ENCODE measurements around the gene RAB40B.
A peak's percentile ranks its signal among the peaks of the same experiment; 100 is the strongest.
"Not testable (repeated sequence)": the region's sequence is repeated elsewhere in the genome, so short reads cannot be mapped to it uniquely, and the experiment has no call there.

The RAB40B gene

DNA sequence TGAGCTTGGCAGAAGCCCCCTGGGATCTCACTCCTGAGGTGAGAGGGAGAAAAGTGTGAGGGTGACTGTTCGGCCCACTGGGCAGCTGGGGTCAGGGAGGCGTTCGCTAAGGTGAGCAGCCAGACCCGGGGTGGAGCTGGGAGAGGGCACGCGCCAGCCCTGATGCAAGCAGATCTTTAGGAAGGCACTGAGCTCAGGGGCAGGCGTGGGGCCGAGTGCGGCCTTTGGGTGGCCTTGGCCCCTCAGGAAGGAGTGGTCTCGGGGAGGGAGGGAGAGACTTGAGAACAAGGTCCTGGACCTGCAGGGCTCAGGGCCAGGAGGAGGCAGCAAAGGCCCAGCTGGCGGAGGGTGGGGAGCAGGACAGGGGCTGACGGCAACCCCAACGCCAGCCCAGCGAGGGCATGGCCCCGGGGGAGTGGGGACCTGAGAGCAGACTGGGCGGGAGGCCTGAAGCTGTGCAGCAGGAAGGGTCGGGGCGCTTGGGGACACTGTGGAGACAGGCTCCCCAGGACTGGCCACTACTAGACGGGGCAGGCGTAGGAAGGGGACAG is 35.7 kb downstream of the RAB40B start:
- H3K36me3 Mint-ChIP-seq, result no peaks in the 10 kb centered on the region
- DNase-seq (ENCODE audit: low spot score in 2 of 2), result no peak
- ATAC-seq (ENCODE audit: low read depth), result no peak
- H3K27ac Mint-ChIP-seq, result no peak overlapping the region
- no peak overlapping the region for H3K4me3 Mint-ChIP-seq
- no peaks in the 10 kb centered on the region for H3K27me3 Mint-ChIP-seq
- no peaks in the 10 kb centered on the region for H3K9me3 Mint-ChIP-seq
- no peaks in the 10 kb centered on the region for H3K4me1 Mint-ChIP-seq

DNA sequence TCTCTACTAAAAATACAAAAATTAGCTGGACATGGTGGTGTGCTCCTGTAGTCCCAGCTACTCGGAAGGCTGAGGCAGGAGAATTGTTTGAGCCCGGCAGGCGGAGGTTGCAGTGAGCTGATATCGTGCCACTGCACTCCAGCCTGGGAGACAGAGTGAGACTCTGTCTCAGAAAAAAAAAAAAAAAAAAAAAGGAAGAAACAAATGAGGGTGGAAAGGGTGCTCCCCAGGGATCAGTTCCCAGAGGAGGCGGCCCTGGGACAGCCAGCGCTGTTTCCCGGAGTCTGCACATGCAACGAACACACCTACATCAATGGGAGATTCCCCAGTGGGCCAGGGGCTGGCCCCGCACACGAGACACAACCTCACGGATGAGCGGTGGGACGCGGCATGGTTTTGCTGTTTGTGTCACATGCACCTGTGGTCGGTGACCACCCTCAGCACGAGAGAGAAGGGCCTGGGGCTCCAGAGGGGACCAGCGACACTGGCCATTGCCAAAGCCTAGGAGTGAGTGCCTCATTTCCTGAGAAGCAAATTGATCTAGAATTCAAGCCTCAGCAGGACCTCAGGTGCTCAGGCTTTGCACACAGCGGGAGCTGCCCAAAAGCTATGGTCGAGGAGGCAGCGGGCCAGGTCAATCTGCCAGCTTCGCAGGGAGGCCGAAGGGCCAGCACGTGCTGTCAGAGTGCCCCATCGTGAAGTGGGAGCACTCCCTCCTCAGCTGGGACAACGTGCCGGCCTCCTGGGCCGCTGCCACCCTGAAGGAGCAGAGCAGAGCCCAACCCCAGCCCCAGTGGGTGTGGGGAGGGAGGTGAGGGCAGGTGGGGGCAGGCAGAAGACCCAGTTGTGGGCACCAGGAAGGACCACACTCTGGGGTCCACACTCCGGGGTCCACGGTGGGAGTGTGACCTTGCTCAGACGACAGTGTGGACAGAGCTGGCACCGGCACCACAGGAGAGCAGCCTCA is 36.5 kb downstream of the RAB40B start:
- no peaks in the 10 kb centered on the region for H3K9me3 Mint-ChIP-seq
- no peak overlapping the region for H3K4me3 Mint-ChIP-seq
- DNase-seq (ENCODE audit: low spot score in 2 of 2), result no peak
- ATAC-seq (ENCODE audit: low read depth), result no peak
- no peak overlapping the region for H3K27ac Mint-ChIP-seq
- no peaks in the 10 kb centered on the region for H3K27me3 Mint-ChIP-seq
- H3K4me1 Mint-ChIP-seq, result no peaks in the 10 kb centered on the region
- peaks cover 3% of the 10 kb centered on the region for H3K36me3 Mint-ChIP-seq

DNA sequence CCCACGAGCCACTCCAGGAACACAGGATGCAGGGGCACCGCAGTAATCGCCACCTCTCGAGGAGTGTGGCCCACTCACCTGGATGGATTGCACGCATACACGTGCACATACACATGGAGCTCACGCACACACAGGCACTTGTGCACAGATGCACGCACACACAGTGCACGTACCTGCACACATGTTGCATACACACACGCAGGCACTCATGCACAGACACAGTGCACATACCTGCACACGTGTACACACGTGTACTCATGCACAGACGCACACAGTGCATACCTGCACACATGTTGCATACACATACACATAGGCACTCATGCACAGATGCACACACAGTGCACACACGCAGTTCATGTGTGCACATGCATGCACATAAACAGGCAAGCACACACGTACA is 38.6 kb downstream of the RAB40B start:
- Mint-ChIP-seq H3K27me3 (no peaks in the 10 kb centered on the region), H3K36me3 (peaks cover 3% of the 10 kb centered on the region), H3K4me1 (no peaks in the 10 kb centered on the region), H3K27ac (no peak overlapping the region), H3K9me3 (no peaks in the 10 kb centered on the region), H3K4me3 (no peak overlapping the region)
- DNase-seq (ENCODE audit: low spot score in 2 of 2), result no peak
- ATAC-seq (ENCODE audit: low read depth), result no peak

DNA sequence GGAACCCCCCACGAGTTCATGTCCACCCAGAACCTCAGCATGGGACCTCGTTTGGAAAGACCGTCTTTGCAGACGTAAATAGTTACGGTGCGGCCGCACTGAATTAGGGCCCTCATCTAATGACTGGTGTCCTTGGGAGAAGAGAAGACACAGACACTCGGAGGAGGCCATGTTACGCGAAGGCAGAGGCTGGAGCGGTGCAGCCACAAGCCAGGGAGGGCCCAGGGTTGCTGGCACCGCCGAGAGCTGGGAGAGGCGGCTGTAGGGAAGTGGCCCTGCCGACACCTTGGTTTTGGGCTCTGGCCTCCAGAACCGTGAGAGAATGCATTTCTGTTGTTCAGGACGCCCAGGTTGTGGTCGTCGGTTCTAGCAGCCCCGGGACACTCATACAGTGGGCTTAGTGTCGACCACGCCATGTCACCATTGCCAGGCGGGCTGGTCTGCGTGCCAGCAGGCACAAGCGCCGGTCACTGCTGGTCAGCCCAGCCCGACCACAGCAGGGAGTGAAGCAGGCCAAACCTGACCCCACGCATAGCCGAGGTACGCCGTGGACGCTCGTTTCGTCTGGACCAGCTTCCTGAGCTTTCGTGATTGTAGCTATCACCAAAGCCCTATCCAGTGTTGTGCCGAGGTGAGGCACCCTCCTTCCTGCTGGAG is 39.6 kb downstream of the RAB40B start:
- Mint-ChIP-seq H3K4me1 (no peaks in the 10 kb centered on the region), H3K27me3 (no peaks in the 10 kb centered on the region)
- DNase-seq (ENCODE audit: low spot score in 2 of 2), result no peak

DNA sequence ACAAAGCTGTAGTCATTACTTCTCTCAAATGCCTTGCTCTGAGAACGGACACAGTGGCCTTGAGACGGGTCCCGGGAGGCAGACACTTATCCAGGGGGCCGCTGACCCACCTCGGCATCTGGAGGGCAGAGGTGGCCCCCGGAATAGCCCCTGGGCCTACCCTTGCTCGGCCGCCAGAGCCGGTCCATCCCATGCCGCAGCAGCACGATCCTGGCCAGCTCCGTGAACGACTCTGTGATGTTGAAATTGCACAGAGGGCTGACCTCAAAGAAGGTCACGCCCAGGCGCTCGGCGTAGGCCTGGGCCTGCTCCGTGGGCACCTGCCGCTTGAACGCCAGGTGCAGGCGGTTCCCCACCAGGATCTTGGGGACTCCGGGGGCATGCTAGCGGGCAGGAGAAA is 40.2 kb downstream of the RAB40B start:
- Mint-ChIP-seq H3K27ac (no peak overlapping the region), H3K36me3 (peaks cover 3% of the 10 kb centered on the region), H3K27me3 (no peaks in the 10 kb centered on the region), H3K4me3 (no peak overlapping the region), H3K4me1 (no peaks in the 10 kb centered on the region), H3K9me3 (no peaks in the 10 kb centered on the region)
- DNase-seq (ENCODE audit: low spot score in 2 of 2) (no peak), ATAC-seq (ENCODE audit: low read depth) (no peak)

More for the DNA sequence above, 39.6 kb downstream of the RAB40B start:
- H3K36me3 Mint-ChIP-seq, result peaks cover 3% of the 10 kb centered on the region
- H3K27ac Mint-ChIP-seq, result no peak overlapping the region
- H3K9me3 Mint-ChIP-seq, result no peaks in the 10 kb centered on the region
- no peak overlapping the region for H3K4me3 Mint-ChIP-seq
- no peak for ATAC-seq (ENCODE audit: low read depth)

DNA sequence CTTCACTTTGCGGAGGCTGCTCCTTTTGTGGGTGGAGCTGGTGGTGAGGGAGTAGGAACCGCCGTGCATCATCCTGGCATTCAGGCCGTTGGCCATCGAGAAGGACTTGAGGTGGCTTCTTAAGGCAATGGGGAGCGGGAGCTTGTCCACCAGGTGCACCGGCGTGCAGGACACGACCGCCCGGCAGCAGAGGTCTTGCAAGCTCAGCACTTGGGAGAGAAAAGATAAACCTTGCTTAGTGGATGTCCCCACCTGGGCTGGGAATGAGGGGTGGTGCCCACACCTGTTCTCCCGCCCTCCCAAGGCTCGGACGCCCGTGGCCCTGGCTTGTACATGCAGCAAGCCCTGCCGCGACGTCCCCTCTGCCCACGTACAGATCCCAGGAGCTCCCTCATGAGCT is 40.6 kb downstream of the RAB40B start:
- Mint-ChIP-seq H3K4me1 (no peaks in the 10 kb centered on the region), H3K27ac (no peak overlapping the region), H3K27me3 (no peaks in the 10 kb centered on the region), H3K9me3 (no peaks in the 10 kb centered on the region), H3K36me3 (peaks cover 3% of the 10 kb centered on the region), H3K4me3 (no peak overlapping the region)
- ATAC-seq (ENCODE audit: low read depth), result no peak
- DNase-seq (ENCODE audit: low spot score in 2 of 2), result no peak

DNA sequence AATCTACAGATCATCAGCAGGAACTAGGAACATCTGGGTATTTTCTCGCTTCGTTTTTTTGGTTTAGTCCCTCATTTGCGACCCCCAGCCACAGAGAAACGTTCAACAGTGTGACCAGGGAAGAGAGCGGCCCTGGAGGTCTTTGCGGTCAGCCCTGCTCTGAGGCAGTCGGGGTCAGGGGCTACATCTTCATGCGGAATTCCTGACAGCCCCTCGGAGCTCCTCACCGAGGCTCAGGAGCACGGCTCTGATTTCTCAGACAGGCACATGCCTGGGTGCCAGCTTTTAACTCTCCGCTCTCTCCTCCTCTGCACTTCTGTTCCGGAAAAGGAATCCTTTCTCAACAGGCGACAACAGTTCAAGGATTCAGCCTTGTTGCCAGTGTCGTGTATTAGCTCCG is 42.2 kb downstream of the RAB40B start:
- DNase-seq (ENCODE audit: low spot score in 2 of 2), result no peak
- Mint-ChIP-seq H3K4me3 (no peak overlapping the region), H3K9me3 (no peaks in the 10 kb centered on the region), H3K27ac (no peak overlapping the region), H3K27me3 (no peaks in the 10 kb centered on the region), H3K36me3 (peaks cover 3% of the 10 kb centered on the region), H3K4me1 (no peaks in the 10 kb centered on the region)
- ATAC-seq (ENCODE audit: low read depth), result no peak

DNA sequence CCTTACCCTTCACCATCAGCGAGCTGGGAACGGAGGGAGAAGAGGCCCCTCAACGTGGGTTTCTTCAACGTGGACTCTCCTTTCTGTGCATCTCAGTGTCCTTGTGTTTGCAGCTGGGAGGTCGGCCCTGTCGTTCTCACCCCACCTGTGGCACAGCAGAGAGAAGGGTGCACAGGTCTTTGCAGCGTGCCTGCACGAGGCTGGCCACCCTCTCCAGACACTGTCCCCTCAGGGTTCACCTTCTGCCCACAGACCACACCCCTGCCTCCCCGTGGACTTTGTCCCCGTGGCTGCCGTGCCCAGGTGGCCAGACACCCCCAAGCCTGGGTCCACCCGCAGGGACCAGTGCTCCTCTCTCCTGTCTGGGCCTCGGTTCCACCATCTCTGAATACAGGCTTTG is 43.0 kb downstream of the RAB40B start:
- Mint-ChIP-seq H3K9me3 (no peaks in the 10 kb centered on the region), H3K27ac (no peak overlapping the region), H3K4me1 (no peaks in the 10 kb centered on the region), H3K27me3 (no peaks in the 10 kb centered on the region), H3K4me3 (no peak overlapping the region), H3K36me3 (peaks cover 3% of the 10 kb centered on the region)
- ATAC-seq (ENCODE audit: low read depth) (no peak), DNase-seq (ENCODE audit: low spot score in 2 of 2) (no peak)

DNA sequence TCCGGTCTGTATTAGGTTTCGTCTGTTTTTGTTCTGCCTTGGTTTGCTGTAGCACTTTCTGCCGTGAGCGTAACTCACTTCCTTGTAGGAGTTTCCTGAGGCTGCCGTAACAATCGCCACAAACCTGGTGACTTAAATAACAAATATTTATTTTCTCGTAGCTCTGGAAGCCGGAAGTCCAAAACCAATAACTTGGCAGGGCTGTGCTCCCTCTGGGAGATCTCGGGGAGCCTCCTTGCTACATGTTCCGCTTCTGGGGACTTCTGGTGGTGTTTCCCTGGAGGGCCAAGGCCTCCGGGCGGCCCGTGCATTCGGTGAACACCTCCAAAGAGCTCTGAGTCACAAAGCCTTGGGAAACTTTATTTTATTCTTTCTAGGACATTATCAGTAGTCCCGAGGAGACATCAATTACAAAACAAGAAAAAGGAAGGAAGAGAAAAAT is 43.4 kb downstream of the RAB40B start:
- no peaks in the 10 kb centered on the region for H3K9me3 Mint-ChIP-seq
- H3K27ac Mint-ChIP-seq, result no peak overlapping the region
- ATAC-seq (ENCODE audit: low read depth) (no peak), DNase-seq (ENCODE audit: low spot score in 2 of 2) (no peak)
- H3K4me1 Mint-ChIP-seq, result no peaks in the 10 kb centered on the region
- no peak overlapping the region for H3K4me3 Mint-ChIP-seq
- H3K27me3 Mint-ChIP-seq, result no peaks in the 10 kb centered on the region
- H3K36me3 Mint-ChIP-seq, result peaks cover 3% of the 10 kb centered on the region

DNA sequence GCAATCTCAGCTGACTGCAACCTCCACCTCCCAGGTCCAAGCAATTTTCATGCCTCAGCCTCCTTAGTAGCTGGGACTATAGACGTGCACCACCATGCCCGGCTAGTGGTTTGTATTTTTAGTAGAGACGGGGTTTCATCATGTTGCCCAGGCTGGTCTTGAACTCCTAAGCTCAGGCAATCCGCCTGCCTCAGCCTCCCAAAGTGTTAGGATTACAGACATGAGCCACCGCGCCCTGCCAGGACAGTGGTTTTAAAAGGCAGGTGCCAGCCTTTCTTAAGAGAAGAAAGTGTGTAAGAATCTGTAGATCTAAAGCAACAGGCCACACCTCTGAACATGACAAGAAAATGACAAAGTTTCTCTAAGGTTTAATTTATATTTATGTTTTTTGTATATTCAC is 43.9 kb downstream of the RAB40B start:
- H3K9me3 Mint-ChIP-seq; ATAC-seq (ENCODE audit: low read depth); H3K27me3 Mint-ChIP-seq; H3K4me3 Mint-ChIP-seq; H3K36me3 Mint-ChIP-seq; H3K4me1 Mint-ChIP-seq; H3K27ac Mint-ChIP-seq; DNase-seq (ENCODE audit: low spot score in 2 of 2): not testable (repeated sequence)

DNA sequence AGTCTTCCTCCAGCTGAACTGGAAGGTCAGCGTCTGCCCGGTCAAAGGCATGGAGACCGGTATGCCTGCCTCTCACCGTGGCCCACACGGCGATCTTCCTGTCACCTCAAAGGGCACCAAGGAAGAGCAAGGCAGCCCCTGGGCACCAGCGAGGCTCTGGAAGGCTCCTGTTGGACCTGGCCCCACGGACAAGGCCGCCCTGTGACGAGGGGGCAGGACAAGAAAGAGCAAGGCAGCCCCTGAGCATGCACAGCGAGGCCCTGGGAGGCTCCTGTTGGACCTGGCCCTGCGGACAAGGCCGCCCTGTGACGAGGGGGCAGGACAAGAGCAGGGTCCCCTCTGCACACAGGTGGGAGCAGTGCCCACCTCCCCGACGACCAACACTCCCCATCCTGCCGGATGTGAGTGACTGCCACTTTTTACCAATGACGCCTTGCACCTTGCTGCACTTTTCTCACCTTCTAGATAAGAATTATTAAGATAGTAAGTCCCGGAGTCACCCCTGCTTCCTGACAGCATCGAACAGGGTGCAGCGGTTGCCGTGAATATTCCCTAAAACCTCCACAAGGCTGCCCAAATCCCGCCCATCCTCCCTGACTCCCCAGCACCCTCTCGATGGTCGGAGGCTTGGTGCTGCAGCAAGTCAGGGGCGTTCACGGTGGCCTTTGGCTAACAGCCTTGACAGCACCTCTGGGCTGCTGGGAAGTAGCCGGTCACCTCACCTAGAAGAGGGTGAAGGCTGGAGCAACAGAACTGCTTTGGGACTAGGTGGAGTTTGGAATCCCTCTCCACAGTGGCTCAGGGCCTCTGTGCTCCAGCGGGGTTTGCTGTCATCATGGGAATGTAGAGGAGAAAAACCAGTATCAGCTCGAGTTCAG is 44.6 kb downstream of the RAB40B start:
- H3K36me3 Mint-ChIP-seq, result peaks cover 3% of the 10 kb centered on the region
- no peak overlapping the region for H3K4me3 Mint-ChIP-seq
- no peak for DNase-seq (ENCODE audit: low spot score in 2 of 2)
- no peaks in the 10 kb centered on the region for H3K9me3 Mint-ChIP-seq
- no peak for ATAC-seq (ENCODE audit: low read depth)
- no peaks in the 10 kb centered on the region for H3K27me3 Mint-ChIP-seq
- peaks cover 2% of the 10 kb centered on the region for H3K4me1 Mint-ChIP-seq
- no peak overlapping the region for H3K27ac Mint-ChIP-seq

DNA sequence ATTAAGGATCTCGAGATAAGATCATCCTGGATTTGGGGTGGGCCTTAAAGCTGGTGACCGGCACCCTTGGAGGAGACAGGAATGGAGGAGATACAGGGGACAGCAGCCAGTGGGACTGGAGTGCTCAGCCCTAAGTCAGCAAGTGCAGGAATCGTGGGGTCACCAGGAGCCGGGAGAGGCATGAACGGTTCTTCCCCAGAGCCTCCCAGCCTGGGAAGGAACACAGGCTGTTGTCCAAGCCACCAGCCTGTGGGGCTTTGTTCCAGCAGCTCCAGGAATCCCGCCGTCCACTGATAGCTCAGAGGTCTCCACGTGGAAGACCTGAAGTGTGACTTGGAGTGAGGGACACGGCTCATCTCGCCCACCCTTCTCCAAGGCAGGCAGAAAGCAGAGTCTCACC is 47.8 kb downstream of the RAB40B start:
- H3K27ac Mint-ChIP-seq, result no peak overlapping the region
- peaks cover 5% of the 10 kb centered on the region for H3K4me1 Mint-ChIP-seq
- peaks cover 1% of the 10 kb centered on the region for H3K36me3 Mint-ChIP-seq
- no peaks in the 10 kb centered on the region for H3K9me3 Mint-ChIP-seq
- DNase-seq (ENCODE audit: low spot score in 2 of 2) (no peak), ATAC-seq (ENCODE audit: low read depth) (no peak)
- no peak overlapping the region for H3K4me3 Mint-ChIP-seq
- H3K27me3 Mint-ChIP-seq, result no peaks in the 10 kb centered on the region

DNA sequence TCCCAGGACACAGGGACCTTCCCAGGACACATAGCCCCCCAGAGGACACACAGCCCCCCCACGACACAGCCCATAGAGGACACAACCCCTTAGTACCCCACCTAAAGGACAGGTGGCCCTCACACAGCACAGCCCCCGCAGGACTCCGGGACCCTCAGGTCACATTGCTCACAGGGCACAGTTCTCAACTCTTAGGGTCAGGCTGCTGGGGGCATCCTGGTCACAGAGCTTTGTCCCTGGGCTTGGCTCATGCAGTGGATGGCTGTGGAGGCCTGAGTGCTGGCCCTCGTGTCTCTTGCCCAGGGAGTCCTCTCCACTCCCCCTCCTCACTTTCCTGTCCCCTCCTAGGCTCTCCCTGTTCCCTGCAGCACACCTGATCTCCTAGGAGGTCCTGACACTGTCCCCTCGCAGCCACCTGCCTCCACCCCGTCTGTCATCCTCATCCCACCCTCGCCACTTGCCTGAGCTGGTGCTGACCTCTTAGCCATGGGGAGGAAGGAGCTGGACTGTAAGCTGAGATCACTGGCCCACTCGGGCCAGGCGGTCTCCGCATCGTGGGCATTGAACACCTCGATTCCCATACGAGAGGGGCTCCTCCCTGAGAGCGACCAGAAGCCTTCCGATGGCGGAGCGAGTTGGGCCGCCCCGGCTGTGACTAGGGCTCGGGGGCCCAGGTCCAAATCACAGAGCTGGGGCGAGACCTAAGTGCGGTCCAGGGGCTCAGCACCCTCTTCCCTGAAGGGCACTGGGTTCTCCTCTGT is 48.8 kb downstream of the RAB40B start:
- peaks cover 8% of the 10 kb centered on the region for H3K4me1 Mint-ChIP-seq
- peaks cover 3% of the 10 kb centered on the region for H3K36me3 Mint-ChIP-seq
- DNase-seq (ENCODE audit: low spot score in 2 of 2) (peak in 1 of 2 donors; percentile 33), ATAC-seq (ENCODE audit: low read depth) (no peak)
- H3K9me3 Mint-ChIP-seq, result no peaks in the 10 kb centered on the region
- no peak overlapping the region for H3K27ac Mint-ChIP-seq
- H3K27me3 Mint-ChIP-seq, result no peaks in the 10 kb centered on the region
- peak overlapping the region; percentile 66 for H3K4me3 Mint-ChIP-seq
